ENCODE results near the gene IGSF3. TPM values are rescaled to one million over a fixed set of nuclear protein-coding genes. Genes with fewer than 3 reads are reported as not detected.

The IGSF3 gene
- total and polyA plus RNA-seq, 10 of the 15 experiments (the other 5 are each of a cell fraction or from before 2014, with no cell fraction given): 1.4 to 18.0 (median 9.6) TPM

GRCh38 chr1:116556289-116557006, 111.1 kb downstream of the IGSF3 start (continued):
- peak; percentile 84 for TF ChIP-seq PAX5 (IDR thresholded peaks at IDR 0.05; ENCODE audit: borderline replicate concordance, low read depth, low read length)
- TF ChIP-seq ZNF384 (IDR thresholded peaks at IDR 0.05; ENCODE audit: borderline replicate concordance, low read depth, low read length): peak; percentile 28; the same call in 1 of the 2 replicates
- TF ChIP-seq BCL11A (IDR thresholded peaks at IDR 0.05; ENCODE audit: low read depth, low read length): peak; percentile 88
- 0 out of 2 replicates have a peak, but pooled peaks have one; percentile 75 for TF ChIP-seq SMARCA5 (IDR thresholded peaks at IDR 0.05)
- TF ChIP-seq CREB1 (IDR thresholded peaks at IDR 0.05; ENCODE audit: low read depth): peak; percentile 89
- TF ChIP-seq REST (IDR thresholded peaks at IDR 0.05; ENCODE audit: low read depth, low read length): 0 out of 2 replicates have a peak, but pooled peaks have one; percentile 8
- no peak for TF ChIP-seq BACH1 (IDR thresholded peaks at IDR 0.05; ENCODE audit: borderline replicate concordance)
- TF ChIP-seq HDAC2 (IDR thresholded peaks at IDR 0.05): no peak
- peak; percentile 79 for TF ChIP-seq IRF4 (IDR thresholded peaks at IDR 0.05; ENCODE audit: low read depth, low read length)
- no peak for TF ChIP-seq USF1 (IDR thresholded peaks at IDR 0.05; ENCODE audit: borderline replicate concordance, extremely low read length, insufficient read depth, low read depth, low read length)
- TF ChIP-seq BCL3 (IDR thresholded peaks at IDR 0.05; ENCODE audit: borderline replicate concordance, insufficient read depth, low read depth, low read length, poor library complexity, severe bottlenecking): peak; percentile 70
- TF ChIP-seq TAF1 (IDR thresholded peaks at IDR 0.05; ENCODE audit: borderline replicate concordance, low read depth, low read length): peak; percentile 50; the same call in 1 of the 2 replicates
- TF ChIP-seq MYC (IDR thresholded peaks at IDR 0.05; ENCODE audit: insufficient read depth, insufficient read length, insufficient replicate concordance, low read length, severe bottlenecking): no peak
- TF ChIP-seq NFYB (IDR thresholded peaks at IDR 0.05; ENCODE audit: insufficient read depth, low read depth, low read length): no peak
- TF ChIP-seq MTA3 (IDR thresholded peaks at IDR 0.05; ENCODE audit: borderline replicate concordance, low read length): peak; percentile 72
- TF ChIP-seq BCLAF1 (IDR thresholded peaks at IDR 0.05): no peak
